B cell (primary cell): ENCODE results near the gene PTGES2. TPM values are rescaled to one million over a fixed set of nuclear protein-coding genes. Genes with fewer than 3 reads are reported as not detected.

Experiments used
- ATAC-seq: fragments of 200-7000 bp; cut with Tn5 transposase; one replicate; pipeline ENCODE4 v1.10.0; 2021; ENCODE audit warnings: low read depth, mild to moderate bottlenecking, moderate number of reproducible peaks, moderate library complexity
- CTCF ChIA-PET: fragments of 350-600 bp; sonication (Branson Sonifier 250); formaldehyde crosslinking; loops from one replicate; lab custom pipeline; 2021; ENCODE audit warnings: antibody characterized with exemption, inconsistent platforms; lab: Charles Lee
- POLR2A ChIA-PET: fragments of 350-600 bp; sonication (Branson Sonifier 250); formaldehyde crosslinking; loops from one replicate; lab custom pipeline; 2021; ENCODE audit warnings: antibody characterized with exemption; lab: Charles Lee
- DNase-seq: peaks from one replicate; pipeline ENCODE4 v3.0.0; 2013
- H2AFZ ChIP-seq: 2 replicates; pipeline ENCODE4 v1.6.1; 2012; ENCODE audit warnings: mild to moderate bottlenecking, low read depth, low read length; ENCODE audit not compliant: insufficient read depth, poor library complexity, severe bottlenecking
- H3K27ac ChIP-seq, 2 donors: 1 replicate in 1 of 2; 2 replicates in 1 of 2; pipeline ENCODE4 v1.5.1; 2012 to 2013; ENCODE audit warnings: low read length in 2 of 2, mild to moderate bottlenecking in 2 of 2, moderate library complexity in 1 of 2
- H3K27me3 ChIP-seq, 4 experiments: fragments of 200-600 bp in 1 of 4; sonication (generic) in 1 of 4; replicated peaks in 1 of 4; 1 replicate in 2 of 4; 2 replicates in 2 of 4; pipeline versions ENCODE4 v1.6.1 to v1.7.0; 2013 to 2016; ENCODE audit warnings: low read length in 3 of 4, mild to moderate bottlenecking in 2 of 4, mixed read lengths in 1 of 4, moderate library complexity in 1 of 4; ENCODE audit not compliant: insufficient read depth in 4 of 4, control insufficient read depth in 3 of 4; ENCODE audit errors: control extremely low read depth in 1 of 4
- H3K36me3 ChIP-seq, 2 experiments: replicated peaks in 1 of 2; 1 replicate in 1 of 2; 2 replicates in 1 of 2; pipeline versions ENCODE4 v1.6.1 to v1.7.1; 2013; ENCODE audit warnings: low read length in 1 of 2; ENCODE audit not compliant: insufficient read depth in 2 of 2, control insufficient read depth in 1 of 2; ENCODE audit errors: control extremely low read depth in 1 of 2, extremely low read depth in 1 of 2
- H3K4me1 ChIP-seq, 2 donors: fragments of 200-600 bp in 1 of 2; sonication (generic) in 1 of 2; 1 replicate in 1 of 2; 2 replicates in 1 of 2; pipeline versions ENCODE4 v1.5.1 to v1.6.1; 2013 to 2017; ENCODE audit warnings: low read length in 2 of 2; ENCODE audit not compliant: control insufficient read depth in 2 of 2, insufficient read depth in 2 of 2
- H3K4me2 ChIP-seq: replicated peaks from 2 replicates; pipeline ENCODE3; 2012; ENCODE audit warnings: mild to moderate bottlenecking, low read depth, low read length; ENCODE audit not compliant: poor library complexity, severe bottlenecking
- H3K4me3 ChIP-seq, 5 experiments: fragments of 200-600 bp in 1 of 5; sonication (generic) in 1 of 5; 1 replicate in 3 of 5; 2 replicates in 2 of 5; pipeline versions ENCODE4 v1.5.1 to v1.7.0; 2011 to 2016; ENCODE audit warnings: low read length in 4 of 5, mild to moderate bottlenecking in 4 of 5, low read depth in 2 of 5, control low read depth in 1 of 5, moderate library complexity in 1 of 5; ENCODE audit not compliant: insufficient read depth in 1 of 5; ENCODE audit errors: control extremely low read depth in 1 of 5, extremely low read depth in 1 of 5
- H3K79me2 ChIP-seq: fragments of 200-600 bp; sonication (generic); one replicate; pipeline ENCODE4 v1.6.0; 2016; ENCODE audit warnings: low read length; ENCODE audit not compliant: control insufficient read depth, insufficient read depth
- H3K9ac ChIP-seq: fragments of 200-600 bp; sonication (generic); 2 replicates; pipeline ENCODE4 v1.6.1; 2017; ENCODE audit warnings: mild to moderate bottlenecking, low read length, moderate library complexity
- H3K9me3 ChIP-seq, 3 donors: one replicate each; pipeline versions ENCODE4 v1.6.1 to v1.7.1; 2013; ENCODE audit warnings: low read length in 2 of 3; ENCODE audit not compliant: control insufficient read depth in 2 of 3, insufficient read depth in 1 of 3; ENCODE audit errors: control extremely low read depth in 1 of 3
- H4K20me1 ChIP-seq: 2 replicates; pipeline ENCODE4 v1.6.0; 2012; ENCODE audit warnings: mild to moderate bottlenecking, low read length; ENCODE audit not compliant: insufficient read depth, control insufficient read depth, poor library complexity, severe bottlenecking
- H3K27ac Mint-ChIP-seq: one replicate; pipeline ENCODE4 v1.8.0; 2021; ENCODE audit warnings: mixed read lengths
- H3K27me3 Mint-ChIP-seq: one replicate; pipeline ENCODE4 v1.8.0; 2021; ENCODE audit warnings: mixed read lengths
- H3K4me1 Mint-ChIP-seq: one replicate; pipeline ENCODE4 v1.8.0; 2021; ENCODE audit warnings: mixed read lengths
- H3K4me3 Mint-ChIP-seq: one replicate; pipeline ENCODE4 v1.8.0; 2021; ENCODE audit warnings: mixed read lengths
- H3K9me3 Mint-ChIP-seq: one replicate; pipeline ENCODE4 v1.8.0; 2022; ENCODE audit warnings: mixed read lengths; ENCODE audit not compliant: insufficient read depth
- EZH2 ChIP-seq: IDR thresholded peaks from 2 replicates; pipeline ENCODE4 v1.6.1; 2012; ENCODE audit warnings: borderline replicate concordance, low read depth, mild to moderate bottlenecking, moderate library complexity, low read length; ENCODE audit not compliant: insufficient read depth, poor library complexity, severe bottlenecking
- WGBS: methylation state at CpG from one replicate; pipeline ENCODE4 v1.1.5; 2013; ENCODE audit warnings: missing lambda C conversion rate; ENCODE audit not compliant: insufficient coverage; 5-methylcytosine and 5-hydroxymethylcytosine counted together
- intact Hi-C: fragments of 100-400 bp; cut with micrococcal nuclease; formaldehyde crosslinking; loops from one replicate; pipeline ENCODE4 v1.10.0; 2022
- polyA plus RNA-seq: library from polyadenylated mRNA; depleted of rRNA; stranded (reverse); fragments of >200 nt; gene quantifications from 2 replicates; pipeline ENCODE4 v1.2.3, GENCODE V29; 2012
- total RNA-seq, 2 donors: library from RNA; stranded (reverse); fragments of 120-200 nt in 1 of 2; gene quantifications; 1 replicate in 1 of 2; 2 replicates in 1 of 2; pipeline versions ENCODE4 v1.2.3 to v1.2.4, GENCODE V29; 2013 to 2022
- TF ChIP-seq, protein P1 (sequence below): fragments of 200-600 bp; IDR thresholded peaks from one replicate; pipeline ENCODE4 v1.8.0; 2022; ENCODE audit warnings: antibody characterized with exemption, mild to moderate bottlenecking

PTGES2 gene
- total and polyA plus RNA-seq, 2 donors (not counting 1 experiment from before 2014, with no cell fraction given): 77.8 to 113 TPM

DNA sequence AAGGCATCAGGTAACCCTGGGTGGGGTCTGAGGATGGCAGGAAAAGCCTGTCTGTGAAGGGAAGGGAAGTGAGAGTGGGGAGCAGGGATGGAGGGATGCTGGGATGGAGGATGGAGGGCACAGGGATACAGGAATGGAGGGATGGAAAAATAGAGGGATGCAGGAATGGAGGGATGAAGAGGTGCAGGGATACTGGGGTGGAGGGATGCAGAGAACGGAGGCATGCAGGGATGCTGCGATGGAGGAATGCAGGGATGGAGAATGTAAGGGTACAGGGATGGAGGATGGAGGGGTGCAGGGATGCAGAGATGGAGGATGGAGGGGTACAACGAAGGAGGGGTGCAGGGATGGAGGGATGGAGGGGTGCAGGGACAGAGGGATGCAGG is 9.1 kb downstream of the PTGES2 start:
- CTCF ChIA-PET: interaction anchor here (0.7 to 5.7 kb wide), 16 partner anchors 9 to 175 kb away, joined by 3 to 49 read pairs (median 8); partner anchors contain the start of gene PTGES2
- WGBS: 65% methylated on average over 3 of the region's 3 CpGs
- TF ChIP-seq EZH2: no peak
- TF ChIP-seq, protein P1, sequence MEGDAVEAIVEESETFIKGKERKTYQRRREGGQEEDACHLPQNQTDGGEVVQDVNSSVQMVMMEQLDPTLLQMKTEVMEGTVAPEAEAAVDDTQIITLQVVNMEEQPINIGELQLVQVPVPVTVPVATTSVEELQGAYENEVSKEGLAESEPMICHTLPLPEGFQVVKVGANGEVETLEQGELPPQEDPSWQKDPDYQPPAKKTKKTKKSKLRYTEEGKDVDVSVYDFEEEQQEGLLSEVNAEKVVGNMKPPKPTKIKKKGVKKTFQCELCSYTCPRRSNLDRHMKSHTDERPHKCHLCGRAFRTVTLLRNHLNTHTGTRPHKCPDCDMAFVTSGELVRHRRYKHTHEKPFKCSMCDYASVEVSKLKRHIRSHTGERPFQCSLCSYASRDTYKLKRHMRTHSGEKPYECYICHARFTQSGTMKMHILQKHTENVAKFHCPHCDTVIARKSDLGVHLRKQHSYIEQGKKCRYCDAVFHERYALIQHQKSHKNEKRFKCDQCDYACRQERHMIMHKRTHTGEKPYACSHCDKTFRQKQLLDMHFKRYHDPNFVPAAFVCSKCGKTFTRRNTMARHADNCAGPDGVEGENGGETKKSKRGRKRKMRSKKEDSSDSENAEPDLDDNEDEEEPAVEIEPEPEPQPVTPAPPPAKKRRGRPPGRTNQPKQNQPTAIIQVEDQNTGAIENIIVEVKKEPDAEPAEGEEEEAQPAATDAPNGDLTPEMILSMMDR: no peak
- Histone ChIP-seq H3K36me3 (peaks cover 0 to 29% of the 10 kb centered on the region in 2 experiments), H3K27ac (no peak overlapping the region), H3K4me2 (no peak overlapping the region), H3K4me3 (no peak overlapping the region), H3K9me3 (peaks cover 0 to 6% (median 0%) of the 10 kb centered on the region in 3 donors), H3K9ac (no peak overlapping the region), H3K27me3 (no peaks in the 10 kb centered on the region), H2AFZ (no peak overlapping the region), H3K79me2 (peaks cover 8% of the 10 kb centered on the region), H4K20me1 (peaks cover 6% of the 10 kb centered on the region), H3K4me1 (peaks cover 37 to 42% of the 10 kb centered on the region in 2 donors)
- no peaks in the 10 kb centered on the region for H3K9me3 Mint-ChIP-seq
- H3K27me3 Mint-ChIP-seq: no peaks in the 10 kb centered on the region
- H3K4me3 Mint-ChIP-seq: no peak overlapping the region
- intact Hi-C loops: loop anchor here (5.0 kb wide), 2 partner anchors 141 to 161 kb away; no protein-coding TSS in a partner anchor
- POLR2A ChIA-PET: interaction anchor here (1.0 to 1.2 kb wide), 2 partner anchors 127 to 141 kb away, joined by 3 to 8 read pairs; no protein-coding TSS in a partner anchor
- DNase-seq: no peak
- no peak overlapping the region for H3K27ac Mint-ChIP-seq
- ATAC-seq: no peak
- peaks cover 37% of the 10 kb centered on the region for H3K4me1 Mint-ChIP-seq
